Ovary (tissue), 3 donors: ENCODE data around the gene SESN2.

Source experiments
- POLR2A ChIP-seq: fragments of 450-650 bp; IDR thresholded peaks from one replicate; pipeline ENCODE4 v1.6.1; 2017; ENCODE audit warnings: antibody characterized with exemption, mild to moderate bottlenecking, moderate library complexity
- TF ChIP-seq, protein P1 (sequence below), 3 donors: fragments of 450-650 bp in 2 of 3; fragments of 200-600 bp in 1 of 3; IDR thresholded peaks; one replicate each; pipeline versions ENCODE4 v1.5.1 to v1.8.0; 2016 to 2022; ENCODE audit warnings: antibody characterized with exemption in 3 of 3, mild to moderate bottlenecking in 1 of 3
- donor health status: DM: no; HTN: no; CAD: no.

DNA sequence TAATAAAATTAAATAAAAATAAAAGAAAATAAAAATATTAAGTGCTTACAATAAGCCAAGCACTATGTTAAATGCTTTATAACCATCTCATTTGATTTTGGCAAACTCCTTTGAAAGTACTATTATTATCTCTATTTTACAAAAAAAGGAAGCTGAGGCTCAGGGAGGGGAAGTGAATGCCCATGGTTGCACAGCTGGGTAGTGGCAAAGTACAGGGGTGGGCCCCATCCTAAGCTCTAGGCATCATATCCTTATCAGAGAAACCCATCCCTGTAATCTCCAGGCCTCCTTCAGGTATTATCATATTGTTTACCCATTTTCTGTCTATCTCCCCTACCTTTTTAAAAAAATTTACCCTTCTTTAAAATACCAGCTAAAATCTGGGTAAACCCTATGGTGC lies 67.2 kb downstream of the SESN2 start:
- TF ChIP-seq, protein P1, sequence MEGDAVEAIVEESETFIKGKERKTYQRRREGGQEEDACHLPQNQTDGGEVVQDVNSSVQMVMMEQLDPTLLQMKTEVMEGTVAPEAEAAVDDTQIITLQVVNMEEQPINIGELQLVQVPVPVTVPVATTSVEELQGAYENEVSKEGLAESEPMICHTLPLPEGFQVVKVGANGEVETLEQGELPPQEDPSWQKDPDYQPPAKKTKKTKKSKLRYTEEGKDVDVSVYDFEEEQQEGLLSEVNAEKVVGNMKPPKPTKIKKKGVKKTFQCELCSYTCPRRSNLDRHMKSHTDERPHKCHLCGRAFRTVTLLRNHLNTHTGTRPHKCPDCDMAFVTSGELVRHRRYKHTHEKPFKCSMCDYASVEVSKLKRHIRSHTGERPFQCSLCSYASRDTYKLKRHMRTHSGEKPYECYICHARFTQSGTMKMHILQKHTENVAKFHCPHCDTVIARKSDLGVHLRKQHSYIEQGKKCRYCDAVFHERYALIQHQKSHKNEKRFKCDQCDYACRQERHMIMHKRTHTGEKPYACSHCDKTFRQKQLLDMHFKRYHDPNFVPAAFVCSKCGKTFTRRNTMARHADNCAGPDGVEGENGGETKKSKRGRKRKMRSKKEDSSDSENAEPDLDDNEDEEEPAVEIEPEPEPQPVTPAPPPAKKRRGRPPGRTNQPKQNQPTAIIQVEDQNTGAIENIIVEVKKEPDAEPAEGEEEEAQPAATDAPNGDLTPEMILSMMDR (IDR thresholded peaks at IDR 0.05) = no peak
- no peak for TF ChIP-seq POLR2A
